ENCODE data around the gene COBLL1.

The COBLL1 gene

GRCh38 chr2:164671664-164672396 is 169.8 kb downstream of the COBLL1 start:
- DNase-seq = no peak

GRCh38 chr2:164669291-164669690 is 172.3 kb downstream of the COBLL1 start:
- DNase-seq = no peak

GRCh38 chr2:164667566-164667965 is 174.1 kb downstream of the COBLL1 start:
- DNase-seq = no peak

- DNase-seq = no peak
These were observed 177.6 kb downstream of the COBLL1 start for GRCh38 chr2:164664070-164664469.

- no peak for DNase-seq
These were observed 178.6 kb downstream of the COBLL1 start for GRCh38 chr2:164662868-164663631.

- no peak for DNase-seq
These were observed 179.6 kb downstream of the COBLL1 start for GRCh38 chr2:164662066-164662465.

GRCh38 chr2:164661349-164661748 is 180.3 kb downstream of the COBLL1 start:
- no peak for DNase-seq

GRCh38 chr2:164657129-164657528 is 184.5 kb downstream of the COBLL1 start:
- DNase-seq = no peak

- no peak for DNase-seq
These were observed 185.9 kb downstream of the COBLL1 start for GRCh38 chr2:164655750-164656149.

GRCh38 chr2:164655336-164655735 is 186.3 kb downstream of the COBLL1 start:
- DNase-seq = no peak

GRCh38 chr2:164651361-164651760 is 190.3 kb downstream of the COBLL1 start:
- no peak for DNase-seq

GRCh38 chr2:164644036-164644700 is 197.5 kb downstream of the COBLL1 start:
- DNase-seq = no peak

- no peak for DNase-seq
These were observed 198.6 kb downstream of the COBLL1 start for GRCh38 chr2:164642946-164643555.

- DNase-seq = no peak
These were observed 199.4 kb downstream of the COBLL1 start for GRCh38 chr2:164642268-164642667.

Measured in activated effector memory CD4-positive, alpha-beta T cell treated with Interleukin-2 at 50 U/mL for 16 hours (primary cell).